B cell (primary cell): Measurements from ENCODE around the gene CD36. TPM values are rescaled to one million over a fixed set of nuclear protein-coding genes. Genes with fewer than 3 reads are reported as not detected.

Experiments
- ATAC-seq: fragments of 200-7000 bp; cut with Tn5 transposase; one replicate; pipeline ENCODE4 v1.10.0; 2021; ENCODE audit warnings: low read depth, mild to moderate bottlenecking, moderate number of reproducible peaks, moderate library complexity
- CTCF ChIA-PET: fragments of 350-600 bp; sonication (Branson Sonifier 250); formaldehyde crosslinking; loops from one replicate; lab custom pipeline; 2021; ENCODE audit warnings: antibody characterized with exemption, inconsistent platforms; lab: Charles Lee
- POLR2A ChIA-PET: fragments of 350-600 bp; sonication (Branson Sonifier 250); formaldehyde crosslinking; loops from one replicate; lab custom pipeline; 2021; ENCODE audit warnings: antibody characterized with exemption; lab: Charles Lee
- DNase-seq: peaks from one replicate; pipeline ENCODE4 v3.0.0; 2013
- H2AFZ ChIP-seq: 2 replicates; pipeline ENCODE4 v1.6.1; 2012; ENCODE audit warnings: mild to moderate bottlenecking, low read depth, low read length; ENCODE audit not compliant: insufficient read depth, poor library complexity, severe bottlenecking
- H3K27ac ChIP-seq, 2 donors: 1 replicate in 1 of 2; 2 replicates in 1 of 2; pipeline ENCODE4 v1.5.1; 2012 to 2013; ENCODE audit warnings: low read length in 2 of 2, mild to moderate bottlenecking in 2 of 2, moderate library complexity in 1 of 2
- H3K27me3 ChIP-seq, 4 experiments: fragments of 200-600 bp in 1 of 4; sonication (generic) in 1 of 4; replicated peaks in 1 of 4; 1 replicate in 2 of 4; 2 replicates in 2 of 4; pipeline versions ENCODE4 v1.6.1 to v1.7.0; 2013 to 2016; ENCODE audit warnings: low read length in 3 of 4, mild to moderate bottlenecking in 2 of 4, mixed read lengths in 1 of 4, moderate library complexity in 1 of 4; ENCODE audit not compliant: insufficient read depth in 4 of 4, control insufficient read depth in 3 of 4; ENCODE audit errors: control extremely low read depth in 1 of 4
- H3K36me3 ChIP-seq, 2 experiments: replicated peaks in 1 of 2; 1 replicate in 1 of 2; 2 replicates in 1 of 2; pipeline versions ENCODE4 v1.6.1 to v1.7.1; 2013; ENCODE audit warnings: low read length in 1 of 2; ENCODE audit not compliant: insufficient read depth in 2 of 2, control insufficient read depth in 1 of 2; ENCODE audit errors: control extremely low read depth in 1 of 2, extremely low read depth in 1 of 2
- H3K4me1 ChIP-seq, 2 donors: fragments of 200-600 bp in 1 of 2; sonication (generic) in 1 of 2; 1 replicate in 1 of 2; 2 replicates in 1 of 2; pipeline versions ENCODE4 v1.5.1 to v1.6.1; 2013 to 2017; ENCODE audit warnings: low read length in 2 of 2; ENCODE audit not compliant: control insufficient read depth in 2 of 2, insufficient read depth in 2 of 2
- H3K4me2 ChIP-seq: replicated peaks from 2 replicates; pipeline ENCODE3; 2012; ENCODE audit warnings: mild to moderate bottlenecking, low read depth, low read length; ENCODE audit not compliant: poor library complexity, severe bottlenecking
- H3K4me3 ChIP-seq, 5 experiments: fragments of 200-600 bp in 1 of 5; sonication (generic) in 1 of 5; 1 replicate in 3 of 5; 2 replicates in 2 of 5; pipeline versions ENCODE4 v1.5.1 to v1.7.0; 2011 to 2016; ENCODE audit warnings: low read length in 4 of 5, mild to moderate bottlenecking in 4 of 5, low read depth in 2 of 5, control low read depth in 1 of 5, moderate library complexity in 1 of 5; ENCODE audit not compliant: insufficient read depth in 1 of 5; ENCODE audit errors: control extremely low read depth in 1 of 5, extremely low read depth in 1 of 5
- H3K79me2 ChIP-seq: fragments of 200-600 bp; sonication (generic); one replicate; pipeline ENCODE4 v1.6.0; 2016; ENCODE audit warnings: low read length; ENCODE audit not compliant: control insufficient read depth, insufficient read depth
- H3K9ac ChIP-seq: fragments of 200-600 bp; sonication (generic); 2 replicates; pipeline ENCODE4 v1.6.1; 2017; ENCODE audit warnings: mild to moderate bottlenecking, low read length, moderate library complexity
- H3K9me3 ChIP-seq, 3 donors: one replicate each; pipeline versions ENCODE4 v1.6.1 to v1.7.1; 2013; ENCODE audit warnings: low read length in 2 of 3; ENCODE audit not compliant: control insufficient read depth in 2 of 3, insufficient read depth in 1 of 3; ENCODE audit errors: control extremely low read depth in 1 of 3
- H4K20me1 ChIP-seq: 2 replicates; pipeline ENCODE4 v1.6.0; 2012; ENCODE audit warnings: mild to moderate bottlenecking, low read length; ENCODE audit not compliant: insufficient read depth, control insufficient read depth, poor library complexity, severe bottlenecking
- H3K27ac Mint-ChIP-seq: one replicate; pipeline ENCODE4 v1.8.0; 2021; ENCODE audit warnings: mixed read lengths
- H3K27me3 Mint-ChIP-seq: one replicate; pipeline ENCODE4 v1.8.0; 2021; ENCODE audit warnings: mixed read lengths
- H3K4me1 Mint-ChIP-seq: one replicate; pipeline ENCODE4 v1.8.0; 2021; ENCODE audit warnings: mixed read lengths
- H3K4me3 Mint-ChIP-seq: one replicate; pipeline ENCODE4 v1.8.0; 2021; ENCODE audit warnings: mixed read lengths
- H3K9me3 Mint-ChIP-seq: one replicate; pipeline ENCODE4 v1.8.0; 2022; ENCODE audit warnings: mixed read lengths; ENCODE audit not compliant: insufficient read depth
- EZH2 ChIP-seq: IDR thresholded peaks from 2 replicates; pipeline ENCODE4 v1.6.1; 2012; ENCODE audit warnings: borderline replicate concordance, low read depth, mild to moderate bottlenecking, moderate library complexity, low read length; ENCODE audit not compliant: insufficient read depth, poor library complexity, severe bottlenecking
- WGBS: methylation state at CpG from one replicate; pipeline ENCODE4 v1.1.5; 2013; ENCODE audit warnings: missing lambda C conversion rate; ENCODE audit not compliant: insufficient coverage; 5-methylcytosine and 5-hydroxymethylcytosine counted together
- intact Hi-C: fragments of 100-400 bp; cut with micrococcal nuclease; formaldehyde crosslinking; loops from one replicate; pipeline ENCODE4 v1.10.0; 2022
- polyA plus RNA-seq: library from polyadenylated mRNA; depleted of rRNA; stranded (reverse); fragments of >200 nt; gene quantifications from 2 replicates; pipeline ENCODE4 v1.2.3, GENCODE V29; 2012
- total RNA-seq, 2 donors: library from RNA; stranded (reverse); fragments of 120-200 nt in 1 of 2; gene quantifications; 1 replicate in 1 of 2; 2 replicates in 1 of 2; pipeline versions ENCODE4 v1.2.3 to v1.2.4, GENCODE V29; 2013 to 2022
- TF ChIP-seq, protein P1 (sequence below): fragments of 200-600 bp; IDR thresholded peaks from one replicate; pipeline ENCODE4 v1.8.0; 2022; ENCODE audit warnings: antibody characterized with exemption, mild to moderate bottlenecking

The CD36 gene
- total and polyA plus RNA-seq, 2 donors (not counting 1 experiment from before 2014, with no cell fraction given), result 0.37 to 2.3 TPM

DNA sequence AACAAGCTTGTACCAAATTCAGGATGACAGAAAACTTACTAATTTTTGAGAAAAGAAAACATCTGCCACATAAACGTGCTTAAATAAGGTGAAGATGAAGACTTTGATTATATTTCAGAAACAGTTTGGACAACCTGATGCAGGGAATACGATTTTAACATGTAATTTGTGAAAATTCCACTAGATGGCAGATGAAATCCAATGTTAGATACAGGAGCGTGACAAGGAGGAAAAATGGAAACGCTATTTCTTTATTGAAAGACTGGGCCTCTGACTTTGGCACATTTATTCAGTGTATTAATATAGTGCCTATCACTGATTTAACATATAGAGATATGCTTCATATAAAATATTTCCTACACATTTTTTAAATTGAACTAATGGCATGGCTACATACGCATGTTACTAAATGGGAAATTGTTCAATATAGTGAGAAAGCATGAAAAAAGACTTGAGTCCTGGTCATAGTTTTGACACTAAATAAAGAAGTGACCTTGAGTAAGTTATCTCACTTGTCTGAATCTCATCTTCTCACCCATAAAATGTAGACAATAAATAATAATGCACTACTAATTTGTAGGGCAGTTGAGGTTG, 60.7 kb downstream of the CD36 start:
- Histone ChIP-seq H3K27me3 (no peaks in the 10 kb centered on the region), H3K9ac (no peak overlapping the region), H3K36me3 (no peaks in the 10 kb centered on the region), H3K9me3 (no peaks in the 10 kb centered on the region), H3K79me2 (no peaks in the 10 kb centered on the region), H3K4me1 (no peaks in the 10 kb centered on the region), H3K4me2 (no peak overlapping the region), H3K27ac (no peak overlapping the region), H3K4me3 (no peak overlapping the region), H2AFZ (no peak overlapping the region), H4K20me1 (no peaks in the 10 kb centered on the region)
- POLR2A ChIA-PET, result no interaction called here
- Mint-ChIP-seq H3K9me3 (no peaks in the 10 kb centered on the region), H3K27ac (no peak overlapping the region), H3K4me1 (peaks cover 5% of the 10 kb centered on the region), H3K27me3 (no peaks in the 10 kb centered on the region), H3K4me3 (no peak overlapping the region)
- DNase-seq, result peak; percentile 18
- TF ChIP-seq, protein P1, sequence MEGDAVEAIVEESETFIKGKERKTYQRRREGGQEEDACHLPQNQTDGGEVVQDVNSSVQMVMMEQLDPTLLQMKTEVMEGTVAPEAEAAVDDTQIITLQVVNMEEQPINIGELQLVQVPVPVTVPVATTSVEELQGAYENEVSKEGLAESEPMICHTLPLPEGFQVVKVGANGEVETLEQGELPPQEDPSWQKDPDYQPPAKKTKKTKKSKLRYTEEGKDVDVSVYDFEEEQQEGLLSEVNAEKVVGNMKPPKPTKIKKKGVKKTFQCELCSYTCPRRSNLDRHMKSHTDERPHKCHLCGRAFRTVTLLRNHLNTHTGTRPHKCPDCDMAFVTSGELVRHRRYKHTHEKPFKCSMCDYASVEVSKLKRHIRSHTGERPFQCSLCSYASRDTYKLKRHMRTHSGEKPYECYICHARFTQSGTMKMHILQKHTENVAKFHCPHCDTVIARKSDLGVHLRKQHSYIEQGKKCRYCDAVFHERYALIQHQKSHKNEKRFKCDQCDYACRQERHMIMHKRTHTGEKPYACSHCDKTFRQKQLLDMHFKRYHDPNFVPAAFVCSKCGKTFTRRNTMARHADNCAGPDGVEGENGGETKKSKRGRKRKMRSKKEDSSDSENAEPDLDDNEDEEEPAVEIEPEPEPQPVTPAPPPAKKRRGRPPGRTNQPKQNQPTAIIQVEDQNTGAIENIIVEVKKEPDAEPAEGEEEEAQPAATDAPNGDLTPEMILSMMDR, result peak; percentile 78
- no peak for TF ChIP-seq EZH2
- WGBS, result 0% methylated on average over 2 of the region's 5 CpGs
- CTCF ChIA-PET, result no interaction called here
- no peak for ATAC-seq
- intact Hi-C loops, result loop anchor here (5.0 kb wide), 1 partner anchor 1873 kb away; no protein-coding TSS in a partner anchor

DNA sequence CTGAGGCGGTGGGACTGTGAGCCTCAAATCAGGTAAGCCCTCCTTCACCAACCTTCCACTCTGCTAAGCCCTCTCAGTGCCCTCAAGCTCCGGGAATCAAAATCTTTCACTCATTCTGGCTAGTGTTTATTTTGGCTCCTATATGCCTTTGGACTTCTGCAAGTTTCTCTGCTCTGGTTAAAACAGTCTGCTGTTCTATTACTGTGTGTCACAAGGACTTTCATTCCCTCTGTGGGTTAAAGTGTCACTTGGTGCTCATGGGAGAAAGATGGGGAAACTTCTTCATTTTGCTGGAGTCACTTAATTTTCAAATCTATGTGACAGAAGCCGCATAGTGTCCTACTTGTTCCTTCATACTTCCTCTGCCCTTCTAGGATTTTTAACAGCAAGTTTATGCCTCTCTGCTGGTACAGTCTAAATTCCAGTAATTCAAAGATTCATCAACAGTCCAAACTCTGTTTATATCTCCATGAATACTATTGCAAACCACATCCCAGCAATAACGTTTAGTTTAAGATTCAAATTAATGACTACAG, 61.3 kb downstream of the CD36 start:
- H3K4me1 Mint-ChIP-seq, result peaks cover 5% of the 10 kb centered on the region
- H3K27ac Mint-ChIP-seq, result no peak overlapping the region
- DNase-seq (no peak), ATAC-seq (no peak)
- no peak overlapping the region for H3K4me2 ChIP-seq
- POLR2A ChIA-PET, result no interaction called here
- H3K4me3 Mint-ChIP-seq, result no peak overlapping the region
- H3K9ac ChIP-seq, result no peak overlapping the region
- no peak overlapping the region for H3K27ac ChIP-seq
- no peaks in the 10 kb centered on the region for H3K79me2 ChIP-seq
- H3K9me3 Mint-ChIP-seq, result no peaks in the 10 kb centered on the region
- CTCF ChIA-PET, result no interaction called here
- intact Hi-C loops, result loop anchor here (5.0 kb wide), 1 partner anchor 1873 kb away; no protein-coding TSS in a partner anchor
- no peaks in the 10 kb centered on the region for H3K36me3 ChIP-seq
- 100% methylated on average over 2 of the region's 4 CpGs for WGBS
- no peaks in the 10 kb centered on the region for H4K20me1 ChIP-seq
- TF ChIP-seq, protein P1, result no peak
- no peak for TF ChIP-seq EZH2
- H2AFZ ChIP-seq, result no peak overlapping the region
- H3K4me3 ChIP-seq, result no peak overlapping the region
- H3K4me1 ChIP-seq, result no peaks in the 10 kb centered on the region
- H3K9me3 ChIP-seq, result no peaks in the 10 kb centered on the region
- H3K27me3 ChIP-seq, result no peaks in the 10 kb centered on the region
- no peaks in the 10 kb centered on the region for H3K27me3 Mint-ChIP-seq
